ENCODE results near the gene C19orf12.
A peak's percentile ranks its signal among the peaks of the same experiment; 100 is the strongest.

The C19orf12 gene

DNA sequence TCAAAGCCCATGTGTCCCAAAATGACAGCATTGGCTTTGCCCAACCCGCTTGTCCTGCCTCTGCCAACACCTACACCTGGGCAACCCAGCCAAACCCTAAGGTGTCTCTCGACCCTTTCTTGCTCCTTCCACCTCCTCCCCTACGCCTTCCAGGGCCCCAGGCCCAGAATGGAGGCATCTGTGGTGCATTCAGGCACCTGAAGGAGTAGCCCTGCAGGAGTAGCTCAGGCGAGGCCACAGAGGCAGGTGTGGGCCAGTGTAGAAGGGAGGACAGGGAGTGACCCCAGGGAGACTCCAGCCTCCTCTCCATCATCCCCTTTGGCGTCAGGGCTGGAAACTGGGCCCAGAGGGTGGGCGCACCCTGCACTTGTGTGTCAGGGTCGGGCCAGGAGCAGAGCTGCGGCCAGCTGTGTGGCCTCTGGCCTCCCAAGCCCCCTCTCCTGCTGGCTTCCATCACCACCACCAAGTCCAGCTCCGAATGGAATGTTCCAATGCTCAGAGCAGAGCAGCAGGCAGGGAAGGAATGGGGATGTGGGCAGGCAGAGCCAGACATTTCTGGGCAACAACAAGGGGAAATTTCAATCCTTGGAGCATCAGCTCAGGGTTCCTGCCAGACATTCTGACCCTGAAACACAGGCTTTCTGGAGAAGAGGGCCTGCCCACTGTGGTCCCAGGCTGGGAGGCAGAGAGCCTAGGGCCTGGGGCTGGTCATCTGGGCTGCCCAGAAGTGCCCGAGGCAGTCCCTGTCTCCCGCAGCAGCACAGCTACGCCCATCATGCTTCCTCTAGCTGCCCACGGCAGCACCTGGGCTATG, 33.4 kb downstream of the C19orf12 start:
- Histone ChIP-seq H3K27me3 (no peaks in the 10 kb centered on the region), H3K4me1 (ENCODE audit: control insufficient read depth in 1 of 2, insufficient read depth in 1 of 2, low read depth in 1 of 2, low read length in 1 of 2) (peaks cover 18 to 21% of the 10 kb centered on the region in 2 experiments), H3K36me3 (no peaks in the 10 kb centered on the region), H3K27ac (no peak overlapping the region), H3K4me3 (ENCODE audit: low read depth in 1 of 2, low read length in 1 of 2) (no peak overlapping the region), H3K9me3 (no peaks in the 10 kb centered on the region)
- TF ChIP-seq, protein P1, sequence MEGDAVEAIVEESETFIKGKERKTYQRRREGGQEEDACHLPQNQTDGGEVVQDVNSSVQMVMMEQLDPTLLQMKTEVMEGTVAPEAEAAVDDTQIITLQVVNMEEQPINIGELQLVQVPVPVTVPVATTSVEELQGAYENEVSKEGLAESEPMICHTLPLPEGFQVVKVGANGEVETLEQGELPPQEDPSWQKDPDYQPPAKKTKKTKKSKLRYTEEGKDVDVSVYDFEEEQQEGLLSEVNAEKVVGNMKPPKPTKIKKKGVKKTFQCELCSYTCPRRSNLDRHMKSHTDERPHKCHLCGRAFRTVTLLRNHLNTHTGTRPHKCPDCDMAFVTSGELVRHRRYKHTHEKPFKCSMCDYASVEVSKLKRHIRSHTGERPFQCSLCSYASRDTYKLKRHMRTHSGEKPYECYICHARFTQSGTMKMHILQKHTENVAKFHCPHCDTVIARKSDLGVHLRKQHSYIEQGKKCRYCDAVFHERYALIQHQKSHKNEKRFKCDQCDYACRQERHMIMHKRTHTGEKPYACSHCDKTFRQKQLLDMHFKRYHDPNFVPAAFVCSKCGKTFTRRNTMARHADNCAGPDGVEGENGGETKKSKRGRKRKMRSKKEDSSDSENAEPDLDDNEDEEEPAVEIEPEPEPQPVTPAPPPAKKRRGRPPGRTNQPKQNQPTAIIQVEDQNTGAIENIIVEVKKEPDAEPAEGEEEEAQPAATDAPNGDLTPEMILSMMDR (IDR thresholded peaks at IDR 0.05), result no peak

DNA sequence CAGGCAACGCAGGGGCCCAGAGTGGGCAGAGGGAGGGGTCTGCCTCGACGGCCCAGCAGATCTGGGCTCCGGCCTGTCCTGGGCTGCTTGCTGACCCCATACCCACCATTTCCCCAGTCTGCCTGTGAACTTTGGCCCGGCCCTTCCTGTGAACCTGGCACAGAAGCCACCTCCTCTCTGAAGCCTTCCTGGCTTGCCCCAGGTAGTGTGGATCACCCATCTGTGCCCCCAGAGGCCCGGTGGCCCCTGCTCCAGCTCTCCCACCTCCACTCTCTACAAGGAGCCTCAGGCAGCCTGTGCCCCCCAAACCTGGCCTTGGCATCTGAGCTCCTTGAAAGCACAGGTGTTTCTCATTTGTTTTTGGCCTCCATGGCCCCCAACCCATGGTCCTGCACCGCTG, 34.1 kb downstream of the C19orf12 start:
- peak overlapping the region; percentile 28 to 32 for H3K4me3 ChIP-seq (ENCODE audit: low read depth in 1 of 2, low read length in 1 of 2)
- peaks cover 18 to 21% of the 10 kb centered on the region in 2 experiments for H3K4me1 ChIP-seq (ENCODE audit: control insufficient read depth in 1 of 2, insufficient read depth in 1 of 2, low read depth in 1 of 2, low read length in 1 of 2)
- TF ChIP-seq, protein P1 (IDR thresholded peaks at IDR 0.05), result no peak
- no peaks in the 10 kb centered on the region for H3K36me3 ChIP-seq
- H3K27me3 ChIP-seq, result no peaks in the 10 kb centered on the region
- H3K27ac ChIP-seq, result peak overlapping the region; percentile 72
- H3K9me3 ChIP-seq, result no peaks in the 10 kb centered on the region

DNA sequence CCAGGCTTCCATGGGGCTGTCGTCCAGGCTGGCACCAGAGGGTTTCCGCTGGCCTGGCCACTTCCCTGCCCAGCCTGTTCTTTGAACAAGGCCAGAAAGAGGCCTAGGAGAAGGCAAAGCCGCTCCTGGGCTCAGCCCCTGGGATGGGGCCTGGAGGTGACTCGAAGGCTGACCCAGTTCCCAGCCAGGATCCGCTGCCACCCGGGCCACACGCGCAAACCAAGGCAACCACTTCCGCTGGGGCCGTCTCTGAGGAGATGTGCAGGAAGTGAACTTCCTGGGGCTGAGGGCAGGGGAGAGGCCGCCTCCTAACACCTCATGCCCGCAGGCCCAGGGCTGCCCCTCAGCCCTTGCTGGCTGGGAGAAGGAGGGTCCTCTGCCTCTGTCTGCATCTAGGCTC, 34.6 kb downstream of the C19orf12 start:
- Histone ChIP-seq H3K4me3 (ENCODE audit: low read depth in 1 of 2, low read length in 1 of 2) (peak overlapping the region; percentile 28 to 32), H3K27me3 (no peaks in the 10 kb centered on the region), H3K9me3 (no peaks in the 10 kb centered on the region), H3K27ac (peak overlapping the region; percentile 72), H3K4me1 (ENCODE audit: control insufficient read depth in 1 of 2, insufficient read depth in 1 of 2, low read depth in 1 of 2, low read length in 1 of 2) (peaks cover 18 to 21% of the 10 kb centered on the region in 2 experiments), H3K36me3 (no peaks in the 10 kb centered on the region)
- TF ChIP-seq, protein P1 (IDR thresholded peaks at IDR 0.05), result no peak

DNA sequence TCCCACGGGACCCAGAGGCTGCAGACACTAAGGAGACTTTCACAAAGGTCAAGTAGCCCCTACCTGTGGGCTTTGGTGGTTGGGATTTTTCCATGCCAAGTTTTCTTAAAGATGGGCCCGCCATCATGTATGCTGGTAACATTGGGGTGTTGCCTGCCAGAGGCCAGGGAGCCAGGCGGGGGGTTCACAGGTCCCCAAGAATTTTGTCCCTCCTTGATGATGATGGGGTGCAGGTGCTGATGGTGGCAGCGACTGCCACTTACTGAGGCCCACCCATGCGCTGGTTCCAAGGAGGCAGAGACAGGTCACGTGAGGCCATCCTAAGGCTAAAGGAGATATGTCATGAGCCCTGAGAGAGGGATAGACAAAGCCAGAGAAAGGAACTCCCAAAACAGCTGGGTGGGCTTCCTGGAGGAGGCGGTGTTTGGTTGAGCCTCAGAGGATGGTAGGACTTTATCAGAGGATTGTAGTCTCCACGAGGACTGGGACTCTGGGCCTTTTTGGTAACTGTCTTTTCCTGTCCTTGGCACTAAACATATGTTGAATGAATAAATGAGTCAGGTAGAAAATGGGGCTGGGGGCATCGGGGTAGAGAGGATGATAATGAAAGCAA, 35.4 kb downstream of the C19orf12 start:
- Histone ChIP-seq H3K4me1 (ENCODE audit: control insufficient read depth in 1 of 2, insufficient read depth in 1 of 2, low read depth in 1 of 2, low read length in 1 of 2) (peaks cover 18 to 21% of the 10 kb centered on the region in 2 experiments), H3K27ac (peak overlapping the region; percentile 72), H3K4me3 (ENCODE audit: low read depth in 1 of 2, low read length in 1 of 2) (no peak overlapping the region)

DNA sequence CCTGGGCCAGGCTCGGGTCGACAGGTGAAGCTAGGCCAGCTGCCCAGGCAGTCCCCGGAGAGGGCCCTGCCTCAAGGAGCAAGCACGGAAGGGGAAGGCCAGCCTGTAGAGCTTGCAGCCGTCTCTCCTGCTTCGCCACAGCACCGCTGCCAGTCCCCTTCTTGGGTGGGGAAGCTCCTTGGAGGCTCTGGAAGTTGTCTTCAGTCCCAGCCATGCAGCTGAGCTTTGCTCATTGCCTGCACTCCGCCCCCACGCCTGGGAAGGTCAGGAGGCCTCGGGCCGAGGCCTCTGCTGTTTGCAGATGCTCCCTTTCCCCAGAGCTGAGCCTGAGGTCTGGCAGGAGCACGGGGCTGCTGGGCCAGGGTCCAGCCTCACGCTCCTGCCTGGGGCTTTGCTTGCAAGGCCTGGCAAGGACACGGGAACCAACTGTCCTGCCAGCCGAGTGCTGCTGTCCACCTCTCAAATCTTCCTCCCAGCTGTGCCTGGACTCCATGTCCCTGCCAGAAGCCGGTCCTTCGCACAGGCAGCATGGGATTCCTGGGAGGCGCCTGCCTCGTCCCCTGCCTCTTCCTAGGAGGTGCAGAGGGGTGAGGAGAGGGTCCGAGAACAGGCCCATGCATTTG, 36.5 kb downstream of the C19orf12 start:
- no peaks in the 10 kb centered on the region for H3K36me3 ChIP-seq
- TF ChIP-seq, protein P1 (IDR thresholded peaks at IDR 0.05), result no peak
- H3K27me3 ChIP-seq, result no peaks in the 10 kb centered on the region
- H3K27ac ChIP-seq, result no peak overlapping the region
- peaks cover 18 to 21% of the 10 kb centered on the region in 2 experiments for H3K4me1 ChIP-seq (ENCODE audit: control insufficient read depth in 1 of 2, insufficient read depth in 1 of 2, low read depth in 1 of 2, low read length in 1 of 2)
- H3K9me3 ChIP-seq, result no peaks in the 10 kb centered on the region
- H3K4me3 ChIP-seq (ENCODE audit: low read depth in 1 of 2, low read length in 1 of 2), result no peak overlapping the region

More for the DNA sequence above, 35.4 kb downstream of the C19orf12 start:
- no peaks in the 10 kb centered on the region for H3K27me3 ChIP-seq
- TF ChIP-seq, protein P1 (IDR thresholded peaks at IDR 0.05), result no peak
- no peaks in the 10 kb centered on the region for H3K9me3 ChIP-seq
- no peaks in the 10 kb centered on the region for H3K36me3 ChIP-seq
